GM12864 (cell line): ENCODE data around the gene GRN.

Source experiments
- DNase-seq: peaks from one replicate; pipeline ENCODE4 v3.0.0-alpha.2; 2011; ENCODE audit warnings: low read depth
- H3K4me3 ChIP-seq: 2 replicates; pipeline ENCODE4 v1.5.1; 2011; ENCODE audit warnings: mild to moderate bottlenecking, low read depth, low read length, control low read depth
- CTCF ChIP-seq: IDR thresholded peaks from 2 replicates; pipeline ENCODE4 v1.5.1; 2011; ENCODE audit warnings: low read depth, mild to moderate bottlenecking, moderate library complexity, low read length, control low read depth, inconsistent platforms; ENCODE audit errors: missing control alignments

GRN gene

DNA sequence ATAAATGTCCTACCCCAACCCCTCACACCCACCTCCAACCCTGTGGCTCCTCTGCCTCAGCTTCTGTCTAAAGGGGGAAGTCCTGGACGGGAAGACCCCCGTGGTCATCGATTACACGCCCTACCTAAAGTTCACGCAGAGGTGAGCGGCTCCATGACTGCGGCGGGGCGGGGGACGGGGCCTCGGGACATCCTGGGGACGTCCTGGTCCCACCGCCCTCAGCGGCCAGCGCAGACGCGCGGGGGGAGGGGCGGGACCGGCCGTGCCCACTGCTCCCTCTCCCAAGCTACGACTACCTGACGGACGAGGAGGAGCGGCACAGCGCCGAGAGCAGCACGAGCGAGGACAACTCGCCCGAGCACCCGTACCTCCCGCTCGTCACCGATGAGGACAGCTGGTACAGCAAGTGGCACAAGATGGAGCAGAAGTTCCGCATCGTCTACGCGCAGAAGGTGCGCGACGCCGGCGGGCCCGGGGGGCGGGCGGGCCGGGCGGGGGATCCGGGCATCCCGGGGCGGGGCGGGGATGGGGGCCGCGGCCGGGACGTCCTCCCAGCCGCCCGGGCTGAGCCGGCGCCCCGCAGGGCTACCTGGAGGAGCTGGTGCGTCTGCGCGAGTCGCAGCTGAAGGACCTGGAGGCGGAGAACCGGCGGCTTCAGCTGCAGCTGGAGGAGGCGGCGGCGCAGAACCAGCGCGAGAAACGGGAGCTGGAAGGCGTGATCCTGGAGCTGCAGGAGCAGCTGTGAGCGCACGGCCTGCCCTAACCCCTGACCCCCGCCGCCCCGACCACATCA lies 30.0 kb upstream of the GRN start:
- no peak for TF ChIP-seq CTCF
- H3K4me3 ChIP-seq, result peak overlapping the region; percentile 36
- DNase-seq, result no peak

DNA sequence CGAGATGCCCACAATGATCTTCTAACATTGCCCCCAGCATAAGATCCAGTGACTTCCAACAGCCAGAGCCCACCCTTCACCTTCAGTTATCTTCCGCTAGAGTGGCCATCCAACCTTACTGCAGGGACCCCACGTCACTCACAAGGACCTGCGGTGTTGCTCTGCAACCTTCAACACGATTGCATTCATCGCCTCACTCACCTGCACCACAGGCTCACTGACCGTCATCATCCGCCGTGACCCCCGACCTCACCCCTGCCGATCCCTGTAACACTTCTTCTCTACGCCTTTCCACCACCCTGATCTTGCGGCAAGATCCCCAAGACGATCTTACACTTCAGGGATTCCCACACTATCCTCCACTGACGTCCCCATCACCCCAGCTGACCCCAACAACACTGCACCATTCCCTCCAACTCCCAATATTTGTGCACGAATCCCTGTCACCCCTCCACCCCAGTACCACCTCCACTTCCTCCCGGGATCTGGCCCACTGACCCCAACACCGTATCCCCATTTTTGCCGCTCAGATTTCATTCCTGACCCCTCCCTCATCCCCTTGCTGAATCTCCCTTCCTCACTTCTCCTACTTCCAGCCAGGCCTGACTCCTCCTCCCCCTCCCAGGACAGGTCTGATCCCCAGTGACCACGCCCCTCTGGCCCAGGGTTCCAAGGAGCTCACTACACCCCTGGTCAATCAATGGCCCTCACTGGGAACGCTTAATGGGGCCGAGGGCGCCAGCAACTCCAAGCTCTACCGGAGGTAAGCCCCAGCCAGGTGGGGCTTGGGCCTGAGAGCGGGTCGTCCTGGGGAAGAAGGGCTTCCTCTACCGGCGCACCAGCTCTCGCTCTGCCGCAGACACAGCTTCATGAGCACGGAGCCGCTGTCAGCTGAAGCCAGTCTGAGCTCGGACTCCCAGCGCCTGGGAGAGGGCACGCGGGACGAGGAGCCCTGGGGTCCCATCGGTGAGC lies 29.1 kb upstream of the GRN start:
- H3K4me3 ChIP-seq, result peak overlapping the region; percentile 12; the same call in 1 of the 2 replicates
- DNase-seq, result no peak
- no peak for TF ChIP-seq CTCF

DNA sequence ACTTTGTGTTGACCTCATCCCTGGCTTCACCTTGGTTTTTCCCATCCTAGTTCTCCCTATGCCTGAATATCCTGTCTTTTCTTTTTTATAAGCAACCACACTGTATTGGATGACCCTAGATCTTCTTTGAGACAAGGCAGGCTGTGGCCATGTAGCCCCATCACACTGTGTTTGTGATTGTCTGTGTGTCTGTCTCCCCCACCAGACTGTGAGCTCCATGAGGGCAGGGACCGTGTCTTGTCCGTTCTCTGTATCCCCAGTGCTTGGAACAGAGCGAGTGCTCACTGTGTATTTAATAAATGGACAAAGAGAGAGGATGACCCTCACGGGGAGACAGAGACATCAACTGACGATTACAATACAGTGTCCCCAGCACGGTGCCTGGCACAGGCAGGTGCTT lies 27.6 kb upstream of the GRN start:
- no peak for DNase-seq
- no peak for TF ChIP-seq CTCF
- H3K4me3 ChIP-seq, result no peak overlapping the region

GRCh38 chr17:44318077-44318892 lies 26.8 kb upstream of the GRN start:
- no peak for DNase-seq
- no peak overlapping the region for H3K4me3 ChIP-seq
- no peak for TF ChIP-seq CTCF

DNA sequence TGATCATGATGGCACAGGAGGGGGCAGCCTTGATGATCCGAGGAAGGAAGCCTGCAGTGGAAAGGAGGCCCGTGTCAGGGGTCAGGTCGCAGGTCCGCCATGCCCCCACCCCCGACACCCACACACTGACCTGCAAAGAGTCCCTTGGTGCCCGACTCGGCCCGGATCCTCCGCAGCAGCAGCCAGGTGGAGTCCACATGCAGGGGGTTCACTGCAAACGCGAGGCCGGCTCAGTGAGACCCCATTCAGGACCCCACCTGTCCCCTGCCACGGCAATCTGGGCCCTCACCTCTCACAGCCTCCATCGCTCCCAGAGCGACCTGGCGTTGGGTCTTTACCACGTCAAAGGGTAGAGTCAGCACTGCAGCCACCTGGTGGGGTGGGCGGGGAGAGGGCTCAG lies 25.0 kb upstream of the GRN start:
- no peak for TF ChIP-seq CTCF
- no peak overlapping the region for H3K4me3 ChIP-seq
- DNase-seq, result no peak

- DNase-seq, result no peak
- no peak for TF ChIP-seq CTCF
- no peak overlapping the region for H3K4me3 ChIP-seq
These were observed 23.6 kb upstream of the GRN start for GRCh38 chr17:44321246-44322120.
